Measurements from ENCODE around the gene HDAC4.

GRCh38 chr2:239049421-239050251 is 351.2 kb downstream of the HDAC4 start:
- TF ChIP-seq, protein P1, sequence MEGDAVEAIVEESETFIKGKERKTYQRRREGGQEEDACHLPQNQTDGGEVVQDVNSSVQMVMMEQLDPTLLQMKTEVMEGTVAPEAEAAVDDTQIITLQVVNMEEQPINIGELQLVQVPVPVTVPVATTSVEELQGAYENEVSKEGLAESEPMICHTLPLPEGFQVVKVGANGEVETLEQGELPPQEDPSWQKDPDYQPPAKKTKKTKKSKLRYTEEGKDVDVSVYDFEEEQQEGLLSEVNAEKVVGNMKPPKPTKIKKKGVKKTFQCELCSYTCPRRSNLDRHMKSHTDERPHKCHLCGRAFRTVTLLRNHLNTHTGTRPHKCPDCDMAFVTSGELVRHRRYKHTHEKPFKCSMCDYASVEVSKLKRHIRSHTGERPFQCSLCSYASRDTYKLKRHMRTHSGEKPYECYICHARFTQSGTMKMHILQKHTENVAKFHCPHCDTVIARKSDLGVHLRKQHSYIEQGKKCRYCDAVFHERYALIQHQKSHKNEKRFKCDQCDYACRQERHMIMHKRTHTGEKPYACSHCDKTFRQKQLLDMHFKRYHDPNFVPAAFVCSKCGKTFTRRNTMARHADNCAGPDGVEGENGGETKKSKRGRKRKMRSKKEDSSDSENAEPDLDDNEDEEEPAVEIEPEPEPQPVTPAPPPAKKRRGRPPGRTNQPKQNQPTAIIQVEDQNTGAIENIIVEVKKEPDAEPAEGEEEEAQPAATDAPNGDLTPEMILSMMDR (IDR thresholded peaks at IDR 0.05; ENCODE audit: low read length) = no peak
- no peak for TF ChIP-seq EZH2 (optimal IDR thresholded peaks at IDR 0.05; ENCODE audit: low read depth, low read length)
- TF ChIP-seq EZH2phosphoT487 (IDR thresholded peaks at IDR 0.05; ENCODE audit: low read length) = no peak
